ENCODE data around the gene RIOK1. TPM values are rescaled to one million over a fixed set of nuclear protein-coding genes. Genes with fewer than 3 reads are reported as not detected.

RIOK1 gene
- total and polyA plus RNA-seq, 2 of the 8 experiments (the other 6 are each of a cell fraction or from before 2014, with no cell fraction given), result 11.8 to 26.9 TPM

DNA sequence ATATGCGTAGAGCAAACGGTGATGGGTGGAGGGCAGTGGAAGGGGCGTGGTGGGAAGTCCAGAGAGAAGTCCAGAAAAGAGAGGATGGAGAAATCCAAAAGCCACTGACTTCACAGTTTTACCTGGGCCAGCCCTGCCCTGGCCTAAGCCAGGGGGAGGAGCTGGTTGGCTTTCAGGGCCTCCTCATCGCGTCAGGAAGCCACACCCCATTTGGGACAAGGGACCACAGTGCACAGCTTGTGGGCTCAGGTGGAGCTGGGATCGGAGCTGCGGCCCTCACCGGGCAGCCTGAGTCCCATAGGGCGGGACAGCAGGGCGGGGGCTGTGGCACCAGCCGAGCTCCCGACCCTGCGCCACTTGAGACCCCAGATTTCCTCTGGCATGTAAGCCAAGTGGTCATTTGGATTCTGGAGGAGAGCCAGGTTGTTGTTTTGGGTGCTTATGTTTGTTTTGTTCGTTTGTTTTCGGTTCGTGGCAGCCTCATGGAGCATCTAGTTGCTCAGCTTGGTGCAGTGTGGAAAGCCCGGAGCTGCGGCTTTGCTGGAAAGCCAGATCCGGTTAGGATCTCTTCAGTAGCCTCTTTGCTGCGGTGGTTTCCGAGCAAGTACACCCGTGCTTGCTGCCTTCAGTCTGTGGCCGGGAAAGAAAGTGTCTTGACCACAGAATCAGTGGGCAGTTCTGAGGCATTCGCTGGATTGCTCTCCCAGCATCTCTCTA lies 42.2 kb downstream of the RIOK1 start:
- Histone ChIP-seq H3K4me1 (replicated peaks in 1 of 4; ENCODE audit: control insufficient read depth in 3 of 4, insufficient read depth in 4 of 4, low read length in 3 of 4) (peaks cover 0 to 9% (median 2%) of the 10 kb centered on the region in 4 experiments; a peak in 2 of 7 replicates), H3K14ac (ENCODE audit: insufficient read length) (no peak overlapping the region), H3K79me2 (ENCODE audit: control insufficient read depth in 1 of 2, insufficient read depth in 2 of 2, low read length in 2 of 2) (no peaks in the 10 kb centered on the region), H2AK5ac (ENCODE audit: low read depth, low read length) (no peak overlapping the region), H3K27me3 (replicated peaks in 1 of 4; ENCODE audit: control insufficient read depth in 3 of 4, extremely low read depth in 1 of 4, insufficient read depth in 3 of 4, low read length in 3 of 4) (no peaks in the 10 kb centered on the region), H4K5ac (ENCODE audit: insufficient read length, low read depth, low read length) (no peak overlapping the region), H3K36me3 (ENCODE audit: control insufficient read depth in 2 of 4, insufficient read depth in 4 of 4, low read length in 3 of 4) (no peaks in the 10 kb centered on the region), H2BK20ac (ENCODE audit: low read length) (0 out of 2 replicates have a peak overlapping the region, but pooled peaks have one; percentile 34), H3K23me2 (ENCODE audit: low read depth, low read length) (no peaks in the 10 kb centered on the region), H2AFZ (ENCODE audit: low read length) (peak overlapping the region; percentile 91), H4K91ac (replicated peaks; ENCODE audit: insufficient read length, low read length) (peak overlapping the region; percentile 61), H3K79me1 (ENCODE audit: low read depth, low read length) (no peaks in the 10 kb centered on the region), H4K20me1 (replicated peaks in 1 of 2; ENCODE audit: control insufficient read depth in 1 of 2, insufficient read depth in 2 of 2, low read length in 2 of 2) (no peaks in the 10 kb centered on the region), H3K4me2 (ENCODE audit: insufficient read depth in 1 of 2, low read depth in 2 of 2, low read length in 2 of 2) (peak overlapping the region; percentile 18 to 43; a peak in 2 of 4 replicates), H3K23ac (ENCODE audit: insufficient read length) (no peak overlapping the region), H2BK5ac (ENCODE audit: low read depth, low read length) (0 out of 2 replicates have a peak overlapping the region, but pooled peaks have one; percentile 44), H3K9ac (replicated peaks in 1 of 4; ENCODE audit: extremely low read depth in 1 of 4, low read depth in 3 of 4, low read length in 3 of 4) (0 out of 7 replicates have a peak overlapping the region, but pooled peaks of 1 of the 4 experiments have one; percentile 48), H3K18ac (ENCODE audit: extremely low read depth, low read length) (peak overlapping the region; percentile 43; the same call in 1 of the 2 replicates), H2BK12ac (ENCODE audit: low read depth, low read length) (peak overlapping the region; percentile 87), H3K4me3 (ENCODE audit: extremely low read depth in 1 of 4, insufficient read depth in 2 of 4, low read depth in 3 of 4, low read length in 4 of 4) (no peak overlapping the region), H3K4ac (replicated peaks; ENCODE audit: insufficient read length, low read depth, low read length) (peak overlapping the region; percentile 41), H3K56ac (replicated peaks; ENCODE audit: insufficient read length, low read depth, low read length) (no peak overlapping the region), H3K9me3 (ENCODE audit: insufficient read depth in 2 of 2, low read depth in 1 of 2, low read length in 1 of 2) (no peaks in the 10 kb centered on the region), H3K27ac (ENCODE audit: low read depth, low read length) (no peak overlapping the region), H2BK15ac (ENCODE audit: low read length) (no peak overlapping the region), H4K8ac (ENCODE audit: extremely low read depth, insufficient read depth, low read length) (peak overlapping the region; percentile 19; the same call in 1 of the 2 replicates), H2BK120ac (replicated peaks; ENCODE audit: low read depth, low read length) (no peak overlapping the region)
- WGBS, 2 experiments (ENCODE audit: extremely low coverage in 1 of 2, insufficient coverage in 1 of 2, insufficient read length in 1 of 2, insufficient replicate concordance in 2 of 2, low coverage in 1 of 2, low lambda C conversion rate in 2 of 2, missing lambda C conversion rate in 1 of 2), result 85% methylated on average over 23 of the region's 24 CpGs; no CpG with 5 or more reads in 1 of the 2 experiments
- FAIRE-seq (no peak), DNase-seq (ENCODE audit: low read depth in 1 of 2, low spot score in 2 of 2) (peak in 1 of 2 experiments; percentile 57)
- ChIA-PET POLR2A (ENCODE audit: partially characterized antibody) (interaction anchor here (1.1 kb wide), 1 partner anchor 10 kb away, joined by 3 read pairs; no protein-coding TSS in a partner anchor), CTCF (ENCODE audit: partially characterized antibody) (interaction anchor here (2.1 kb wide), 1 partner anchor 183 kb away, joined by 6 read pairs; no protein-coding TSS in a partner anchor)
- TF ChIP-seq PHF8 (conservative IDR thresholded peaks at IDR 0.05; ENCODE audit: low read depth, low read length) (no peak), SIRT6 (IDR thresholded peaks at IDR 0.05; ENCODE audit: low read length) (no peak), RAD21 (IDR thresholded peaks at IDR 0.05 in 1 of 2, conservative IDR thresholded peaks at IDR 0.05 in 1 of 2; ENCODE audit: low read depth in 2 of 2, low read length in 2 of 2) (no peak)

Measured in H1 (cell line).